OCI-LY7 (cell line): ENCODE results near the gene HMX2.

ENCODE experiments used
- CTCF ChIP-seq: fragments of 200-600 bp; sonication (generic); conservative IDR thresholded peaks from 2 replicates; pipeline ENCODE4 v1.5.1; 2014; ENCODE audit warnings: mild to moderate bottlenecking, antibody characterized with exemption, low read length, moderate library complexity, mixed read lengths
- EZH2phosphoT487 ChIP-seq: fragments of 200-600 bp; sonication (generic); IDR thresholded peaks from 2 replicates; pipeline ENCODE4 v1.6.1; 2018; ENCODE audit warnings: low read depth, borderline replicate concordance, mild to moderate bottlenecking, mixed run types, antibody characterized with exemption, low read length, moderate library complexity, mixed read lengths

GRCh38 chr10:123149162-123149567 is 1.2 kb downstream of the HMX2 start:
- no peak for TF ChIP-seq CTCF
- no peak for TF ChIP-seq EZH2phosphoT487
